HFFc6 (cell line): ENCODE measurements around the gene FIGNL2. TPM values are rescaled to one million over a fixed set of nuclear protein-coding genes. Genes with fewer than 3 reads are reported as not detected.

Source experiments
- DNase-seq: peaks from one replicate; pipeline ENCODE4 v3.0.0-alpha.2; 2018
- H3K27ac Mint-ChIP-seq: 2 replicates; pipeline ENCODE4 v1.8.0; 2020; ENCODE audit warnings: mild to moderate bottlenecking, mixed read lengths
- H3K27me3 Mint-ChIP-seq: 2 replicates; pipeline ENCODE4 v1.8.0; 2021; ENCODE audit warnings: mild to moderate bottlenecking, moderate library complexity, mixed read lengths; ENCODE audit not compliant: insufficient read depth
- H3K36me3 Mint-ChIP-seq: 2 replicates; pipeline ENCODE4 v1.8.0; 2021; ENCODE audit warnings: low read depth, mixed read lengths
- H3K4me1 Mint-ChIP-seq: 2 replicates; pipeline ENCODE4 v1.8.0; 2020; ENCODE audit warnings: low read depth, mixed read lengths
- H3K4me3 Mint-ChIP-seq: 2 replicates; pipeline ENCODE4 v1.8.0; 2020; ENCODE audit warnings: mild to moderate bottlenecking, moderate library complexity, mixed read lengths
- H3K9me3 Mint-ChIP-seq: 2 replicates; pipeline ENCODE4 v1.8.0; 2020; ENCODE audit warnings: mild to moderate bottlenecking, mixed read lengths
- total RNA-seq, 6 experiments: library from RNA; stranded (reverse); fragmentation: NEBNext Ultra II Directional; extraction: Animal tissue kit (Norgen Biotek cat#: 25700); gene quantifications; 2 replicates in 1 of 6; 3 replicates in 5 of 6; pipeline ENCODE4 v1.2.3, GENCODE V29; 2021
- TF ChIP-seq, protein P1 (sequence below): fragments of 200-600 bp; sonication (generic); IDR thresholded peaks from 2 replicates; pipeline ENCODE4 v1.5.0; 2021; ENCODE audit warnings: antibody characterized with exemption, mild to moderate bottlenecking

The FIGNL2 gene
- total RNA-seq, 6 experiments from 2014 or later, result not detected

DNA sequence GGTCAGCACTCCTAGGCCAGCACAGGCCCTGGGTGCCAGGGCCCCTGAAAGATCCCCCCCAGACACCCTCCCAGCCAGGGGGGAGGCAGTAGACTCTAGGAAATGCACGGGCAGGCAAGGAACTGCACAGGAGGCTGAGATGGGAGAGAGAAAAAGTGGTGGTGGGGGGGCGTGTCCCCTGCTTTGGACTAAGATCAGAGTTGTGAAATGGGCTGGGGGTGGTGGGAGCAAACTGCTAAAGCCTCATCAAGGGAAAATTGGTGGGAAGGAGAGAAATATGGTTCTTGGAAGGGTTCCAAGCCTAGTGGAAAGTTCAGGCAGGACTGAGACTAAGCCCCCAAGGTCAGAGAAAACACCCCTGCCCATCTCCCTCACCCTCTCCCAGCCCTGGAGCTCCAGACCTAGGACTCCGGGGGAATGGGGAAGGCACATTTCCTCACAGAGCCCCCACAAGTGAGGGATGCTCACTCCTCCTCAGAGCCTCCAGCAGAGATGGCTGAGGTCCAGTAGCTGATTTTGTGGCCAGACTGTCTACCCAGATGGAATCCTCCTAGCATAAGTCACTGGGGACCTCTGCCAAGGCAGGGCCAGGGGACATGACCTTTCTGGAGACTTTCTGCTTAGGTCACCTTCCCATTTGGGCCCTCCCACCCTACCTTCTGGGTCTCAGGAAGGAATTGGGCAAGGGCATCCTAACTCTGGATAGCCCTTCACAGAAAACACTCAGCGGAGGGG, 29.8 kb downstream of the FIGNL2 start:
- Mint-ChIP-seq H3K4me1 (peaks cover 35% of the 10 kb centered on the region), H3K4me3 (no peak overlapping the region), H3K9me3 (no peaks in the 10 kb centered on the region), H3K27ac (no peak overlapping the region), H3K27me3 (peaks cover 4% of the 10 kb centered on the region), H3K36me3 (no peaks in the 10 kb centered on the region)
- peak; percentile 66 for DNase-seq
- TF ChIP-seq, protein P1, sequence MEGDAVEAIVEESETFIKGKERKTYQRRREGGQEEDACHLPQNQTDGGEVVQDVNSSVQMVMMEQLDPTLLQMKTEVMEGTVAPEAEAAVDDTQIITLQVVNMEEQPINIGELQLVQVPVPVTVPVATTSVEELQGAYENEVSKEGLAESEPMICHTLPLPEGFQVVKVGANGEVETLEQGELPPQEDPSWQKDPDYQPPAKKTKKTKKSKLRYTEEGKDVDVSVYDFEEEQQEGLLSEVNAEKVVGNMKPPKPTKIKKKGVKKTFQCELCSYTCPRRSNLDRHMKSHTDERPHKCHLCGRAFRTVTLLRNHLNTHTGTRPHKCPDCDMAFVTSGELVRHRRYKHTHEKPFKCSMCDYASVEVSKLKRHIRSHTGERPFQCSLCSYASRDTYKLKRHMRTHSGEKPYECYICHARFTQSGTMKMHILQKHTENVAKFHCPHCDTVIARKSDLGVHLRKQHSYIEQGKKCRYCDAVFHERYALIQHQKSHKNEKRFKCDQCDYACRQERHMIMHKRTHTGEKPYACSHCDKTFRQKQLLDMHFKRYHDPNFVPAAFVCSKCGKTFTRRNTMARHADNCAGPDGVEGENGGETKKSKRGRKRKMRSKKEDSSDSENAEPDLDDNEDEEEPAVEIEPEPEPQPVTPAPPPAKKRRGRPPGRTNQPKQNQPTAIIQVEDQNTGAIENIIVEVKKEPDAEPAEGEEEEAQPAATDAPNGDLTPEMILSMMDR, result no peak

DNA sequence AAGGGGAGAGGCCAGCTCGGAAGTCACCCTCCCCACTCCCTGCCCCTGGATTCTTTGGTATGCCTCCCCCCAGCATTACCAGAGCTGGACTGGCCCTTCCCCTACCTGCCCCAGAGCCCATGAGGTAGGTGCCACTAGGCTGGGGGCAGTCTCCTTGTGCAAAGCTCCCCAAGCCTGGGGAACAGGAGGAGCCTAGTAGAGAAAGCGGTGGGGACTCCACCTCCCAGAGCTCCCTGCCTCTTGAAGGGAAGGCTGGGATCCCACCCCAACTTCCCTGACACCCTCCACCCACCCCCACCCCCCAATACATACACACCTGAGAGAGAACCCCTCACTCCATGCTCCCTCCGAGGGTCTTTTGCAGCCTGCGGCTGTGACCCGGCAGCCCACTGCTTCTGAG, 30.4 kb downstream of the FIGNL2 start:
- Mint-ChIP-seq H3K36me3 (no peaks in the 10 kb centered on the region), H3K4me3 (no peak overlapping the region), H3K27ac (no peak overlapping the region), H3K9me3 (no peaks in the 10 kb centered on the region), H3K4me1 (peaks cover 35% of the 10 kb centered on the region), H3K27me3 (peaks cover 5% of the 10 kb centered on the region)
- no peak for DNase-seq
- TF ChIP-seq, protein P1, result no peak

DNA sequence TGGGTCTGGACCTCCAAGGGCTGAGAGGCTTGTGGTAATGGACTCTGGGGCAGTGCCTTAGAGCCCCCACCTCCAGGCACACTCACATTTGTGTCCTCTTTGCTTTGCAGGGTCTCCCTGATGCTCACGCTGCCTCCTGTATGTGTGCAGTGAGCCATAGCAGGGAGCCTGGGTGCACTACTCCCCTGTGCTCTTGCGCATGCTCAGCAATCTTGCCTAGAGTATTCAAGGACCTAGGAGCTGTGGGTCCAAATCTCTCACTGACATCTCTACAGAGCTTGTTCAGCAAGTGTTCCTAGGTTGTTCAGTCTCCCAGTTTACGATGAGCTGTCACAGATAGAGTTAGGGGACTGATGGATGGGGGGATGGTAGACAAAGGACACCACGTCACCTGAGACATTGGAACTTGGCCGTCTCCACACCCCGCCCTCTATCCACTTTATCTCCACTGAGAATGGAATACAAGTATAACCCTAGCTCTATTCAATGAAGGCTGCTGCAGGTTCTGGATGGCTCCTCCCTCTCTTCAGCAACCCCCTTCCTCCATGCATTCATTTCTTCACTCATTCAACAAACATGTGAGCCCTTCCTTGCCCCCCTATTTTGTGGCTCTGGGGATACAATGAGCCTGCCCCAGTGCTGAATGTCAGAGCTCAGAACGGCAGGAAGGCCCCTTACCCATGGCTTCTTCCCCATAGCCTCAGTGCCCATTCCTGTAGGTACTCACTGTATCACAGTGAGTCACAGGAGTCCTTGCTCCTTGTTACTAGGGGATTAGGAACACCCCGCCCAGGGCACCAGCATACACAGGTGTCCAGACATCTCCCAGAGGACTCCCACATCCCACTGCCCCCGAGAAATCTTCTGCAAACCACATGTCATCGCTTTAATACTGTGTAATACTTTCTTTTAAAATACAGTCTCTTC, 31.2 kb downstream of the FIGNL2 start:
- TF ChIP-seq, protein P1, result no peak
- Mint-ChIP-seq H3K36me3 (no peaks in the 10 kb centered on the region), H3K9me3 (no peaks in the 10 kb centered on the region), H3K4me1 (peaks cover 35% of the 10 kb centered on the region), H3K27ac (no peak overlapping the region), H3K4me3 (no peak overlapping the region), H3K27me3 (peaks cover 6% of the 10 kb centered on the region)
- no peak for DNase-seq

DNA sequence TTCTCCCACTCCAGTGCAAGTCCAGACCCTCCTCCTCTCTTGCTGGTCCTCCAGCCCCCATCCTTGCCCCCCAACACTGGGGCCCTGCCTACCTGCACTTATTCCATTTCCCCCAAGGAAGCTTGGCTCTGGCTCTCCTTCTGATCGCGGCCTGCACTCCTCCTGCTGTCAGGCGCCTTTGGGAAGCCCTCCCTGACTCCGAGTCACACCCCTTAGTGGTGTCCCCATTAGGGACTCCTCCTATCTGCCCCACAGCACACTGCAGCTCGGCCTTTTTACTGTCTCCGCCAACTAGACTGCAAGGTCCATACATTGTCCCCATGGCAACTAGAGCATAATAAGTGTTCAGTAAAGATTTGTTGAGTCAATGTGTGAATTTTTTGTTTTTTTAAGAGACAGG, 32.9 kb downstream of the FIGNL2 start:
- H3K36me3 Mint-ChIP-seq, result no peaks in the 10 kb centered on the region
- H3K27ac Mint-ChIP-seq, result peak overlapping the region; percentile 69
- H3K4me1 Mint-ChIP-seq, result peaks cover 35% of the 10 kb centered on the region
- H3K9me3 Mint-ChIP-seq, result no peaks in the 10 kb centered on the region
- peaks cover 9% of the 10 kb centered on the region for H3K27me3 Mint-ChIP-seq
- TF ChIP-seq, protein P1, result no peak
- peak overlapping the region; percentile 65 for H3K4me3 Mint-ChIP-seq
- no peak for DNase-seq

DNA sequence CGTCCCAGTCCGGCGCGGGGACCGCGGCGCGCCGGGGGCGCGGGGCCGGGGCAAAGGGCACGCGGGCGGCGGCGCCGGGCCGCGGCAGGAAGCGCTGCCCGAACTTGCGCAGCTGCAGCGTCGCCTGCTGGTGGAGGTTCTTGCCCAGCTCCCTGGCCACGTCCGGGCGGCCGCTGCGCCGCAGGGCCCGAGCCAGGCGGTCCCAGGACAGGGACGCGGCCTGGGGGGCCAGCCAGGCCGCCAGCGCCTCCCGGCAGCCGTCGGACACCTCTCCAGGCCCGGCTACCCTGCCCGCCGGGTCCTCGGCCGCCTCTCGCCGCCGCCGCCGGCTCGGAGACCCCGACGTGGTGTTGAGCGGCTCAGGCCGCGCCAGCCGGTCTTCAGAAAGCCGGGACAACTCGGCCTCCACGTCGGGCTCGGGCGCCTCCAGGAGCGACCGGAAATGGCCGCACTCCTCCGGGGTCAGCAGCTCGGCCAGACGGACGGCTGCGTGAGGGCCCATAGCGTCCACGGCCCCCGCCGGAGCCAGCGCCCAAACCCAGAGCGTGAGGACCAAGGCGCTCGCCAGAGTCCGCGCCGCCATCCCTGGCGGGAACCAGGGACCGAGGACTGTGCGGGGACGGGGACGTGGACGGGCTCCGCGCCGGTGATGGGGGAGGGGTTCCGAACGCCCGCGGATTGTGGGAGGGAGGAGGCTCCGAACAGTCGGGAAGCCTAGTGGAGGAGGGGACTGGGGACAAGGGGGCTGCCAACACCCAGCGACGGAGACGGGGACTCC, 34.0 kb downstream of the FIGNL2 start:
- Mint-ChIP-seq H3K36me3 (no peaks in the 10 kb centered on the region), H3K4me3 (peak overlapping the region; percentile 65; the same call in 1 of the 2 replicates), H3K9me3 (no peaks in the 10 kb centered on the region), H3K4me1 (peaks cover 32% of the 10 kb centered on the region), H3K27ac (peak overlapping the region; percentile 69), H3K27me3 (peaks cover 9% of the 10 kb centered on the region)
- TF ChIP-seq, protein P1, result peak; percentile 77
- peak; percentile 45 for DNase-seq
